ENCODE data around the gene RERE. TPM values are rescaled to one million over a fixed set of nuclear protein-coding genes. Genes with fewer than 3 reads are reported as not detected.
A peak's percentile ranks its signal among the peaks of the same experiment; 100 is the strongest.

The RERE gene
- total RNA-seq, 1 donor from 2014 or later: 80.3 TPM

DNA sequence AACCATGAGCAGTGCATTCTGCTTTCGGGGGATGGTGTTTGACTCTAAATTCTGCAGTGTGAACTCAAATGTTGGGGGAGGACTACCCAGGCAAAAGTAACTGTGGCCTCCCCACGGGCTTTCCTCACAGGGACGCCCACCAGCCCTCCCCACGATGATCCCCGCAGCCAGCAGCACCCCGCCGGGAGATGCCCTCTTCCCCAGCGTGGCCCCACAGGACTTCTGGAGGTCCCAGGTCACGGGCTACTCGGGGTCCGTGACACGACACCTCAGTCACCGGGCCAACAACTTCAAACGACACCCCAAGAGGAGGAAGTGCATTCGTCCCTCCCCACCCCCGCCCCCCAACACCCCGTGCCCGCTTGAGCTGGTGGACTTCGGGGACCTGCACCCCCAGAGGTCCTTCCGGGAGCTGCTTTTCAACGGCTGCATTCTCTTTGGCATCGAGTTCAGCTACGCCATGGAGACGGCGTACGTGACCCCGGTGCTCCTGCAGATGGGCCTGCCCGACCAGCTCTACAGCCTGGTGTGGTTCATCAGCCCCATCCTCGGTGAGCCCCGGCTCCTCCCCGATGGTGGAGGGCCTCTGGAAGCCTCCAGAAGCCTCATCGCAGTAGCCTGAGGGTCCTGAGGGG is 493.1 kb downstream of the RERE start:
- Histone ChIP-seq H3K36me3 (no peaks in the 10 kb centered on the region), H3K27me3 (no peaks in the 10 kb centered on the region), H3K9me3 (no peaks in the 10 kb centered on the region), H3K27ac (no peak overlapping the region), H3K4me1 (no peaks in the 10 kb centered on the region), H3K4me3 (no peak overlapping the region)
- TF ChIP-seq POLR2AphosphoS5 (IDR thresholded peaks at IDR 0.05; ENCODE audit: insufficient read depth in 1 of 2, low read depth in 1 of 2) (no peak), CTCF (IDR thresholded peaks at IDR 0.05) (no peak), POLR2A (IDR thresholded peaks at IDR 0.05) (no peak)
- intact Hi-C loops (cut with DNase I): no loop called here
- DNase-seq (ENCODE audit: extremely low spot score in 2 of 2): no peak

GRCh38 chr1:8323706-8324105 is 493.7 kb downstream of the RERE start:
- Histone ChIP-seq H3K36me3 (no peaks in the 10 kb centered on the region), H3K27me3 (no peaks in the 10 kb centered on the region), H3K4me3 (no peak overlapping the region), H3K27ac (no peak overlapping the region), H3K4me1 (peaks cover under 1% of the 10 kb centered on the region), H3K9me3 (no peaks in the 10 kb centered on the region)
- no peak for DNase-seq (ENCODE audit: extremely low spot score in 2 of 2)
- intact Hi-C loops (cut with DNase I): no loop called here
- TF ChIP-seq POLR2AphosphoS5 (IDR thresholded peaks at IDR 0.05; ENCODE audit: insufficient read depth in 1 of 2, low read depth in 1 of 2) (no peak), CTCF (IDR thresholded peaks at IDR 0.05) (no peak), POLR2A (IDR thresholded peaks at IDR 0.05) (no peak)

DNA sequence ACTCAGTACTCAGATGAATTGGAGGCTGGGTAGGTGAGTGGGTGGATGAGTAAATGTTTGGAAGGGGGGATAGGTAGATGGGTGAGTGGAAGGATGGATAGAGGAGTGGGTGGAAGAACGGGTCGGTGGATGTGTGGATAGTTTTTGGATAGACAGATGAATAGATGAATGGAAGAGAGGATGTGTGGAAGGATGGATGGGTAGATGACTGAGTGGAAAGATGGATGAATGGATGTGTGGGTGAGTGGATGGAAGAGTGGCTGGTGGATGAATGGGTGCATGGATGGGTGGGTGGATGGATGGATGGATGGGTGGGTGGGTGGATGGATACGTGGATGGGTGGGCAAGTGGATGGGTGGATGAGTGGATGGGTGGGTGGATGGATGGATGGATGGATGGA is 495.8 kb downstream of the RERE start:
- Histone ChIP-seq H3K4me1 (peaks cover 13% of the 10 kb centered on the region), H3K27ac (no peak overlapping the region)
- TF ChIP-seq CTCF (IDR thresholded peaks at IDR 0.05) (no peak), POLR2A (IDR thresholded peaks at IDR 0.05) (no peak), POLR2AphosphoS5 (IDR thresholded peaks at IDR 0.05; ENCODE audit: insufficient read depth in 1 of 2, low read depth in 1 of 2) (no peak)

DNA sequence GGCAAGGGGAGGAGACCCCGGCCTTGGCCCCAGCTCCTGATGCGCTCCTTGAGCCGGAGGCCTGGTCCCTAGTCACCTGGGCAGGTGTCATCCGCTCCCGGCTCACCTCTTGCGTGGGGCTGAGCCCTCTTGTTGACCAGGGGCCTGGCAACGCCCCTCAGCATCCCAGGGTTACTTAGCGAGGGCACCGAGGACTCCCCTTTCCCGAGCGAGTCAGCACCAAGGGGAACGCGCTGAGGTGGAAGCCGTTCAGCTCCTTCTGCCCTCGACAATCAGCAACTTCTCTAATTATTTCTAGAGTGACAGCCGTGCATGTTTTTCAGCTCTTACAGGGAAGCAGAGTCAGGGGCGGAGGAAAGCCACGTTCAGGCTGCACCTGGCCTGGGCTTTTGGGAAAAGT is 499.0 kb downstream of the RERE start:
- peak overlapping the region; percentile 67 to 72 for H3K4me3 ChIP-seq
- H3K9me3 ChIP-seq: no peaks in the 10 kb centered on the region
- no peaks in the 10 kb centered on the region for H3K36me3 ChIP-seq
- peak overlapping the region; percentile 38 for H3K27ac ChIP-seq
- intact Hi-C loops (cut with DNase I): loop anchor here (5.0 to 10.0 kb wide), 2 partner anchors 291 to 334 kb away; partner anchors contain the start of gene ERRFI1
- DNase-seq (ENCODE audit: extremely low spot score in 2 of 2): no peak
- peaks cover 13% of the 10 kb centered on the region for H3K4me1 ChIP-seq
- no peaks in the 10 kb centered on the region for H3K27me3 ChIP-seq
- TF ChIP-seq POLR2AphosphoS5 (IDR thresholded peaks at IDR 0.05; ENCODE audit: insufficient read depth in 1 of 2, low read depth in 1 of 2): peak in 1 of 2 donors; percentile 40
- TF ChIP-seq POLR2A (IDR thresholded peaks at IDR 0.05): no peak

More for the DNA sequence above, 495.8 kb downstream of the RERE start:
- no peak for DNase-seq (ENCODE audit: extremely low spot score in 2 of 2)
- H3K27me3 ChIP-seq: no peaks in the 10 kb centered on the region
- no peaks in the 10 kb centered on the region for H3K36me3 ChIP-seq
- intact Hi-C loops (cut with DNase I): no loop called here
- no peak overlapping the region for H3K4me3 ChIP-seq
- H3K9me3 ChIP-seq: no peaks in the 10 kb centered on the region

DNA sequence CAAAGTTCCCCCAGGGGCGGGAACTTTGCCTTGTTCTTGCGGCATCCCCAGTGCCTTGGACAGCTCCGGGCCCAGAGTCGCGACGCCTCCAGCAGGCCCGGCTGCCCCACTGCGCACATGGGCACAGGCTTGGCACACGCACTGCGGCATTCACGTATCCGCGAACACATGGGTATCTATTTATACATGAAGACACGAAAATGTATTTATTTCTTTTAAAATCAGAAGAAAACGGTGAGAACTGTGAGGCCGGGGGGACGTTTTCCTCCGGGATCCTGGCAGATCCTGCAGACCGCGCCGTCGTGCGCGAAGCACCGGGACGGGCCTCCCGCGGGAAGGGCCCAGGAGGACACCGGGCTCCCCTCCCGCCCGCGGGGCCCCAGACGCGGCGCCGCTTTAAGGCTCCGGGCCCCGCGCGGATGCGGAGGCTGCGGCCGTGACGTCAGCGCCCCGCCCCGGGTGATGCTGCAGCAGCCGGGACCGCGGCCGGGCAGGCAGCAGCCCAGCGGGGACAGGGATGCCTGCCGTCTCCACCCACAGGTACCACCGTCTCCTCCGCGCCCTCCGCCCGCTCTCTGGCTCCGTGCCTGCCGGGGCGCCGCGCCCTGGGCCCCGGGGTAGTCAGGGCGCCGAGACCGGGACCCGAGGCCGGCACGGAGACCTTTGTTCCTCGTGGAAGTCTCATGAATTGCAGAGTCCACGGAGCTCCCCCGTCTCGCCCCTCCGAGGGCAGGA is 499.6 kb downstream of the RERE start, which contains the start of gene SLC45A1:
Gene SLC45A1, plus strand, starts transcription at position 468 of the 735 bp plus-strand sequence. CDS start 6,216 bp downstream, outside the sequence.
- intact Hi-C loops (cut with DNase I): loop anchor here (5.0 to 10.0 kb wide), 2 partner anchors 291 to 333 kb away; partner anchors contain the start of gene ERRFI1
- H3K4me1 ChIP-seq: peaks cover 13% of the 10 kb centered on the region
- H3K36me3 ChIP-seq: no peaks in the 10 kb centered on the region
- DNase-seq (ENCODE audit: extremely low spot score in 2 of 2): no peak
- peak within 1 kb of the TSS; percentile 38 for H3K27ac ChIP-seq
- H3K4me3 ChIP-seq: peak within 1 kb of the TSS; percentile 67 to 72
- TF ChIP-seq POLR2AphosphoS5 (IDR thresholded peaks at IDR 0.05; ENCODE audit: insufficient read depth in 1 of 2, low read depth in 1 of 2): peak in 1 of 2 donors; percentile 71
- TF ChIP-seq CTCF (IDR thresholded peaks at IDR 0.05): no peak
- peak in 1 of 2 donors; percentile 8 for TF ChIP-seq POLR2A (IDR thresholded peaks at IDR 0.05)
- no peaks in the 10 kb centered on the region for H3K27me3 ChIP-seq
- H3K9me3 ChIP-seq: no peaks in the 10 kb centered on the region
